ENCODE data around the gene NIP7. TPM values are rescaled to one million over a fixed set of nuclear protein-coding genes. Genes with fewer than 3 reads are reported as not detected.

Gene NIP7
- total and polyA plus RNA-seq, 2 of the 8 experiments (the other 6 are each of a cell fraction or from before 2014, with no cell fraction given) = 14.5 to 52.2 TPM

DNA sequence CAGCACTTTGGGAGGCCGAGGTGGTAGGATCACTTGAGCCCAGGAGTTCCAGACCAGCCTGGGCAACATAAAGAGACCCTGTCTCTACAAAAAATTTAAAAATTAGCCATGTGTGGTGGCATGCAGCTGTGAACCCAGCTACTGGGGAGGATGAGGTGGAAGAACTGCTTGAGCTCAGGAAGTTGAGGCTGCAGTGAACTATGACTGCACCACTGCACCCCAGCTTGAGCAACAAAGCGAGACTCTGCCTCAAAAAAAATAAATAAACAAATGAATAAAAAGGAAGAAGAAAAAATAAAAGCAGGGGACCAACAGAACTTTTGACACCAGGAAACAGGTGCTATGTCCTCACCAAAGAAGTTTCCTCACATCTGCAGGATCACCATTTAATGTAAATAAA is 32.0 kb downstream of the NIP7 start (continued):
- TF ChIP-seq CBX8 (IDR thresholded peaks at IDR 0.05; ENCODE audit: borderline replicate concordance, low read depth, low read length) (no peak), TCF12 (IDR thresholded peaks at IDR 0.05; ENCODE audit: low read depth, low read length) (no peak), BACH1 (IDR thresholded peaks at IDR 0.05; ENCODE audit: low read length) (no peak), SP2 (IDR thresholded peaks at IDR 0.05; ENCODE audit: low read length) (no peak), BRCA1 (IDR thresholded peaks at IDR 0.05; ENCODE audit: low read depth, low read length) (no peak)
